K562 (cell line): ENCODE data around the gene ALDH1A2.

ENCODE experiments used
- BACH1 ChIP-seq: fragments of 200-800 bp; sonication (Bioruptor generic); IDR thresholded peaks from 2 replicates; pipeline ENCODE4 v1.6.1; 2016; ENCODE audit warnings: missing genetic modification characterization, missing compliant biosample characterization
- CBFA2T2 ChIP-seq: fragments of 450-650 bp; conservative IDR thresholded peaks from 2 replicates; pipeline ENCODE4 v1.6.1; 2017; ENCODE audit warnings: mild to moderate bottlenecking
- CBX2 ChIP-seq: fragments of 200-600 bp; sonication (generic); IDR thresholded peaks from one replicate; pipeline ENCODE4 v1.6.1; 2012; ENCODE audit warnings: mild to moderate bottlenecking, low read length, inconsistent platforms; ENCODE audit not compliant: insufficient read depth, poor library complexity, severe bottlenecking
- CBX8 ChIP-seq: fragments of 200-600 bp; sonication (generic); IDR thresholded peaks from 2 replicates; pipeline ENCODE4 v1.6.1; 2012; ENCODE audit warnings: borderline replicate concordance, mixed run types, low read depth, mild to moderate bottlenecking, moderate library complexity, mixed read lengths, low read length, control low read depth, inconsistent platforms; ENCODE audit not compliant: poor library complexity, severe bottlenecking; ENCODE audit errors: extremely low read depth
- FOXA1 ChIP-seq: fragments of 450-650 bp; IDR thresholded peaks from 2 replicates; pipeline ENCODE4 v1.6.1; 2016; ENCODE audit warnings: mild to moderate bottlenecking, borderline replicate concordance
- GATA2 ChIP-seq: sonication (generic); formaldehyde crosslinking; IDR thresholded peaks from 2 replicates; pipeline ENCODE4 v1.4.0; 2020; ENCODE audit warnings: mild to moderate bottlenecking, missing genetic modification reagents
- HOXB6 ChIP-seq: fragments of 250-450 bp; sonication (Bioruptor Pico); IDR thresholded peaks from 2 replicates; pipeline ENCODE4 v1.5.1; 2022; ENCODE audit warnings: mild to moderate bottlenecking, borderline replicate concordance
- KDM1A ChIP-seq, 2 experiments: fragments of 450-650 bp; IDR thresholded peaks; 2 replicates each; pipeline ENCODE4 v1.6.1; 2016; ENCODE audit warnings: mild to moderate bottlenecking in 2 of 2
- POLR2AphosphoS5 ChIP-seq: IDR thresholded peaks from 2 replicates; pipeline ENCODE4 v1.6.1; 2011; ENCODE audit warnings: mild to moderate bottlenecking, low read depth, low read length, moderate library complexity; ENCODE audit not compliant: control insufficient read depth, insufficient read depth
- SP2 ChIP-seq: IDR thresholded peaks from 2 replicates; pipeline ENCODE4 v1.6.1; 2011; ENCODE audit warnings: mild to moderate bottlenecking, low read depth, low read length, moderate library complexity; ENCODE audit not compliant: poor library complexity, severe bottlenecking; ENCODE audit errors: extremely low read depth
- TF ChIP-seq, protein P1 (sequence below), 3 experiments: IDR thresholded peaks in 2 of 3; conservative IDR thresholded peaks in 1 of 3; 2 replicates each; pipeline ENCODE4 v1.5.1; 2011 to 2012; ENCODE audit warnings: low read length in 3 of 3, mild to moderate bottlenecking in 3 of 3, control low read depth in 2 of 3, improper control_type of control experiment in 1 of 3, inconsistent platforms in 1 of 3, low read depth in 1 of 3, mixed read lengths in 1 of 3, moderate library complexity in 1 of 3; ENCODE audit not compliant: insufficient read depth in 2 of 3
- TF ChIP-seq, protein P2 (sequence below), 2 experiments: fragments of 450-650 bp in 1 of 2; sonication (generic) in 1 of 2; formaldehyde crosslinking in 1 of 2; IDR thresholded peaks; 2 replicates each; pipeline versions ENCODE4 v1.7.1 to v1.9.0; 2016 to 2022; ENCODE audit warnings: inconsistent platforms in 1 of 2, mild to moderate bottlenecking in 1 of 2, missing genetic modification reagents in 1 of 2

DNA sequence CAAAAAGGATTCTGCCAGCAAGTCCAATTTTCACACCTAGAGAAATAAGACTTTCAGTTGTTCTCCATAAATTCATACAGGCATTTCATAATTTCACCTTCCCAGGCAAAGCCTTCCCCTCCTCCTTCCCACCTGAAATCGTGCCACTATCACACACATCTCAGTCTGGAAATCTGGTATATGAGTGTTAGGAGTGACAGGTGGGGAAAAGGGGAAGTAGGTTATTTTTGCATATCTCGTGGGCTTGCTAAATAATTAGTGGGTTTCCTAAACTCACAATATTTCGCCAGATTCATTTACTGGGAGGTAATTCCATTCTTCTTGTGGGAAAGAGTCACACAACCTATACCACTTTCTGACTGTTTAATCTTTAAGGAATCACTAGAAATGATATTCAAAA lies 7.4 kb downstream of the ALDH1A2 start:
- TF ChIP-seq SP2 (no peak), CBFA2T2 (no peak), CBX8 (no peak), CBX2 (no peak), GATA2 (CRISPR knock-in tag) (no peak; the same call in 1 of the 2 replicates), BACH1 (tag) (no peak), HOXB6 (CRISPR knock-in tag) (no peak), POLR2AphosphoS5 (no peak), KDM1A (IDR thresholded peaks at IDR 0.05) (no peak), FOXA1 (no peak)
- TF ChIP-seq, protein P1, sequence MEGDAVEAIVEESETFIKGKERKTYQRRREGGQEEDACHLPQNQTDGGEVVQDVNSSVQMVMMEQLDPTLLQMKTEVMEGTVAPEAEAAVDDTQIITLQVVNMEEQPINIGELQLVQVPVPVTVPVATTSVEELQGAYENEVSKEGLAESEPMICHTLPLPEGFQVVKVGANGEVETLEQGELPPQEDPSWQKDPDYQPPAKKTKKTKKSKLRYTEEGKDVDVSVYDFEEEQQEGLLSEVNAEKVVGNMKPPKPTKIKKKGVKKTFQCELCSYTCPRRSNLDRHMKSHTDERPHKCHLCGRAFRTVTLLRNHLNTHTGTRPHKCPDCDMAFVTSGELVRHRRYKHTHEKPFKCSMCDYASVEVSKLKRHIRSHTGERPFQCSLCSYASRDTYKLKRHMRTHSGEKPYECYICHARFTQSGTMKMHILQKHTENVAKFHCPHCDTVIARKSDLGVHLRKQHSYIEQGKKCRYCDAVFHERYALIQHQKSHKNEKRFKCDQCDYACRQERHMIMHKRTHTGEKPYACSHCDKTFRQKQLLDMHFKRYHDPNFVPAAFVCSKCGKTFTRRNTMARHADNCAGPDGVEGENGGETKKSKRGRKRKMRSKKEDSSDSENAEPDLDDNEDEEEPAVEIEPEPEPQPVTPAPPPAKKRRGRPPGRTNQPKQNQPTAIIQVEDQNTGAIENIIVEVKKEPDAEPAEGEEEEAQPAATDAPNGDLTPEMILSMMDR (IDR thresholded peaks at IDR 0.05 in 2 of 3, conservative IDR thresholded peaks at IDR 0.05 in 1 of 3; ENCODE audit: insufficient read depth in 2 of 3, low read depth in 1 of 3, low read length in 3 of 3) = no peak
- TF ChIP-seq, protein P2, sequence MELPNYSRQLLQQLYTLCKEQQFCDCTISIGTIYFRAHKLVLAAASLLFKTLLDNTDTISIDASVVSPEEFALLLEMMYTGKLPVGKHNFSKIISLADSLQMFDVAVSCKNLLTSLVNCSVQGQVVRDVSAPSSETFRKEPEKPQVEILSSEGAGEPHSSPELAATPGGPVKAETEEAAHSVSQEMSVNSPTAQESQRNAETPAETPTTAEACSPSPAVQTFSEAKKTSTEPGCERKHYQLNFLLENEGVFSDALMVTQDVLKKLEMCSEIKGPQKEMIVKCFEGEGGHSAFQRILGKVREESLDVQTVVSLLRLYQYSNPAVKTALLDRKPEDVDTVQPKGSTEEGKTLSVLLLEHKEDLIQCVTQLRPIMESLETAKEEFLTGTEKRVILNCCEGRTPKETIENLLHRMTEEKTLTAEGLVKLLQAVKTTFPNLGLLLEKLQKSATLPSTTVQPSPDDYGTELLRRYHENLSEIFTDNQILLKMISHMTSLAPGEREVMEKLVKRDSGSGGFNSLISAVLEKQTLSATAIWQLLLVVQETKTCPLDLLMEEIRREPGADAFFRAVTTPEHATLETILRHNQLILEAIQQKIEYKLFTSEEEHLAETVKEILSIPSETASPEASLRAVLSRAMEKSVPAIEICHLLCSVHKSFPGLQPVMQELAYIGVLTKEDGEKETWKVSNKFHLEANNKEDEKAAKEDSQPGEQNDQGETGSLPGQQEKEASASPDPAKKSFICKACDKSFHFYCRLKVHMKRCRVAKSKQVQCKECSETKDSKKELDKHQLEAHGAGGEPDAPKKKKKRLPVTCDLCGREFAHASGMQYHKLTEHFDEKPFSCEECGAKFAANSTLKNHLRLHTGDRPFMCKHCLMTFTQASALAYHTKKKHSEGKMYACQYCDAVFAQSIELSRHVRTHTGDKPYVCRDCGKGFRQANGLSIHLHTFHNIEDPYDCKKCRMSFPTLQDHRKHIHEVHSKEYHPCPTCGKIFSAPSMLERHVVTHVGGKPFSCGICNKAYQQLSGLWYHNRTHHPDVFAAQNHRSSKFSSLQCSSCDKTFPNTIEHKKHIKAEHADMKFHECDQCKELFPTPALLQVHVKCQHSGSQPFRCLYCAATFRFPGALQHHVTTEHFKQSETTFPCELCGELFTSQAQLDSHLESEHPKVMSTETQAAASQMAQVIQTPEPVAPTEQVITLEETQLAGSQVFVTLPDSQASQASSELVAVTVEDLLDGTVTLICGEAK (IDR thresholded peaks at IDR 0.05) = no peak
- TF ChIP-seq, protein P2 (CRISPR knock-in tag; IDR thresholded peaks at IDR 0.05) = no peak
